Measurements from ENCODE around the gene ANKRD65.
"Not testable (repeated sequence)": the region's sequence is repeated elsewhere in the genome, so short reads cannot be mapped to it uniquely, and the experiment has no call there.

Gene ANKRD65

DNA sequence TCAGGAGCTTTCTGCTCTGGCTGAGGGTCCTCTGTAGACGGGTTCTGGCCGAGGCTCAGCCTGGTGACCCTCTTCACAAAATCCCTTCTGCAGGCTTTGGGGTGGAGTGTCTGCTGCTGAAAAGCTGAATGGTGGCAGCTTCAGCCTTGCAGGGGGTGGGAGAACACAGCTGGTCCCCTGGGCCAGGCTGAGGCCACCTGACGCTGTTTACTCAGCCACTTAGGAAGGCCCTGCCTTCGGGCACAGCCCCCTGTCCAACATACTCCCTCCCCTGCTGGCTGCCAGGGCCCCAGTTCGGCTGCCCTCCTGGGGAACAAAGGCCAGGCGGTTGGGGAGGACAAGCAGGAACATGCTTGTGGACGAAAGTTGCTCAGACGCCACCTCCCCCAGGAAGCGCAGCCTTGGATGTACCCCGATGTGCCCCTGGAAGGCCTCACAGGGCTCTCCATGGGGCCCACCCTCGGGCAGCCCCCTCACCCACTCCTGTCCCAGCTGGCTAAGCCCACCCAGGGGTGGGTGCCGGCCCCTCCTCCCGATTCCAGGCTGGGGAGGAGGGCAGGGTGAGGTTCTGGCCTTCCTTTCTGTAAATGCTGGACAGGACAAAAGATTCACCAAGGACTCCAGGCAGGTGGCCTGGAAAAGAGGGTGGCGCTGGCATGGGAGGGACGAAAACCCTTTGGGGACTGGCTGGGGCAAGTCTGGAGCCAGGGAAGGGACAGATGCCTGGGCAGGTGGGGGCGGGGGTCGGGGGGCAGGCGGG lies at the start of gene ANKRD65:
ANKRD65 (minus strand) TSS at position 130 of the 760 bp plus-strand sequence. CDS start 271 bp downstream, outside the sequence.
- peak; percentile 74 for DNase-seq (ENCODE audit: low spot score)

DNA sequence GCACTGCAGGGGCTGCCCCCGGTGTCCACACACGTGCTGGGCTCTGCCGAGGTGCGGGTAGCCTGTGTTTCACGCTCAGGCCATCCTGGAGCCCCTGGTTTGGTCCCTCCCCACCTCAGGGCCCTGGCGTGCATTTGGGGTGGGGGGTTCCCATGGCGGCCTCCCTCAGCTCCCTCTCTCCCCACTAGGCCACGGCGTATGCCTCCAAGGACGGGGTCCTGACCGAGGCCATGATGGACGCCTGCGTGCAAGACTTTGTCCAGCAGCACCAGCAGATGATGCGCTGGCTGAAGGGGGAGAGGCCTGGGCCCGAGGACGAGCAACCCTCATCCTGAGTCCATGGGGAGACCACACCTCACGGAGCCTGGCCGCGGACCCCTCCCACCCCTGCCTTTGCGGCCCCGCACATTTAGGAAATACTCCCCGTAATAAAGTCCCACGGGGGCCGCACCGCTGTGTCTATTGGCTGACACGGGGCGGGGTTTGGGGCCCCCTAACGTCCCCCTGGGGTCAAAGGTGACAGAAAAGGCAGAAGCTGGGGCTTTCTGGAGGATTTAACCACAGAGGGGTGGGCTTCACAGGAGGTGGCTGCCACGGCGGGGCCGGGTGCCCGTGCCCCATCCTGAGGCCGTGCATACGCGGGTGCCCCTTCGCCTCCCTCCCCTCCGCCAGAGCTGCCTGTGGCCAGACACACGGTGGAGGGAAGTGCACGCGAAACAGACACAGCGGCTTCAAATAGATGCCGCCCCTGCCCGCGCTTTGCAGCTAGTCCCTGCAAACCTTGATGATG lies 47.3 kb upstream of the ANKRD65 start:
- DNase-seq (ENCODE audit: low spot score) = not testable (repeated sequence)

DNA sequence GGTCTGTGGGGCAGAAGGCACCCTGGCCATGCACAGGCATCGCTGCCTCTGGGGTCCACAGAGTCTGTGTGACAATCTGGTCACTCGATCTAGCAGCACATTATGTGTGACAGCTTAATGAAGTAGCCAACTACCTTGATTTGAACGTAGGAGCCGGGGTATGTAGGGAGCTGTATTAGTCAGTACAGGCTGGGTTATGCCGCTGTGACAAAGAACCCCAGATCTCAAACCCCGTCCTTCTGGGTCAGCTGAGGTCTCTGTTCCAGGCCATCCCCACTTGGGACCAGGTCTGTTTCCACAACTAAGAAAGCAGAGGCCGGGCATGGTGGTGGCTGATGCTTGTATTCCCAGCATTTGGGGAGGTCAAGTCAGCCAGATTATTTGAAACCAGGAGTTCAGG lies 42.2 kb upstream of the ANKRD65 start:
- no peak for DNase-seq (ENCODE audit: low spot score)

DNA sequence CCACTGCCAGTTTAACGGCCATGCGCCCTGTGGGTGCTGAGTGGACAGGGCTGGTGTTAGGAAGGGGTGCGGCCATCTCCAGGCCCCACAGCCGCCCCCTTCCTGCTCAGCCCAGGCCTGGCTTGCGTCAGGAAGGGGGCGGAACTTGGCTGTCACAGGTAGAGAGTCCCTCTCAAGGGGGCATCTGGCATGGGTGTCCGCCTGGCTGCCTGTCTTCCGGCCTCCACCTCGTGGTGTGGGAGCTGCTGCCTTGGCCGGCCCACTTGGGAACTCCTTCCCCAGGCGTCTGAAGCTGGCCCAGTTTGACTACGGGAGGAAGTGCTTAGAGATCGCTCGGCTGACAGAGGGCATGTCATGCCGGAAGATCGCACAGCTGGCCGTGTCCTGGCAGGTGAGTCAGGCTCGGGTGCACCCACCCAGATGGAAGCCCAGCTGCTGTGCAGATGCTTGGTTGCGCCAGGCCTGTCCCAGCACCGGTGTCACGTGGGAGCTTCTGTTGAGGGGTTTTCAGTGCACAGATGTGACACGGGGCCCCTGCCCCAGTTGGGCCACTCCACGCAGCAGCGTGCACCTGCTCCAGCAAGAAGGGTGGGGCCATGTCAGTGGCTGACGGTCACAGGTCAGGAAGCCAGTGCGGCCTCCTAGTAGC lies 41.4 kb upstream of the ANKRD65 start:
- DNase-seq (ENCODE audit: low spot score) = no peak

DNA sequence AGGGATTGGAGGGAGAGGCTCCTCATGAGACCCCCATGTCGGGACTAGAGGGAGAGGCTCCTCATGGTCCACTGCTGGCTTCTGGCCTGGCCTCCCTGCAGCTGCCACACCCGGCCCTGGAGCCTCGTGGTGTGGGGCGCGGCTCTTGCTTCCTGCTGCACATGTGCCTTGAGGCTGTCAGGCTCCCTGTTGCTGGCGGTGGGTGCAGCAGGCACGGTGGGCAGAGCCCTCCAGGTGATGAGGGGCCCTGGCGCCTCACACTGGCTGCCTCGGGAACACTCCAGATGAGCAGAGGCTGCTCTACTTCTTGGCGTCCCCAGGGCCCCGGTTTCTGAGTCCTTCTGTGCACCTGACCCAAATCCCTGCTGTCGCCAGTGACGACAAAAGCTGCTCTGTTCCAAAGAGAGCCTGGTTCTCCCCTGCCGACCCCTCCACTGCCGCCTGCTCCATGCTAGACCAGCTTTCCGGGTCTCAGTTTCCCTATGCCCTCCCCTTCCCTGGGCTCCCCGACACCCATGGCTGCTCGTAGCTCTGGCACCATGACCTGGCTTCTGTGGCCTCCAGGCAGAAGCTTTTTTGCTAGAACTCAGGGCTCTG lies 40.7 kb upstream of the ANKRD65 start:
- DNase-seq (ENCODE audit: low spot score) = no peak

DNA sequence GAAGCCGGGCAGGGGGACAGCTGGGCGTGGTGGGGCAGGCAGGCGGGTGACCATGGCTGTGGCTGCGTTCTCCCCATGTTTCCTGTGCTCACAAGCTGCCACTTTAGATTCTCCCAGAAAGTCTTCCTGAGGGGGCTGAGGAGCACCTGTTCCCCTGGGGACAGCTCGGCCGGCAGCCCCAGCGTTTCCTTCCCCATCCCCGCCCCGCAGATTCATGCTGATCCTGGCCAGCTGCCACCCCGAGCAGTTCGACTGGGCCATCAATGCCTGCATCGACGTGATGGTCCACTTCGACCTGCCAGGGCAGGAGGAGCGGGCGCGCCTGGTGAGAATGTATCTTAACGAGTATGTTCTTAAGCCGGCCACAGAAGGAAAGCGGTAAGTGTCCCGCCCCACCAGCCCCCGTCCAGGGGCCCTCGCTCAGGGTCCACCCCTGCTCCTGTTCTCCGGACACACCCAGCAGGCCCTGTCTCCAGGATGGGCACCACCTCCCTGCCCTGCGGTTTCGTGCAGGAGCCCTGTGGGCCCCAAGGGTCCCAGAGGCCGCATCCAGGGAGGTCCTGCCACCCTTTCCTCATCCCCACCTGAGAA lies 39.6 kb upstream of the ANKRD65 start:
- DNase-seq (ENCODE audit: low spot score) = no peak

DNA sequence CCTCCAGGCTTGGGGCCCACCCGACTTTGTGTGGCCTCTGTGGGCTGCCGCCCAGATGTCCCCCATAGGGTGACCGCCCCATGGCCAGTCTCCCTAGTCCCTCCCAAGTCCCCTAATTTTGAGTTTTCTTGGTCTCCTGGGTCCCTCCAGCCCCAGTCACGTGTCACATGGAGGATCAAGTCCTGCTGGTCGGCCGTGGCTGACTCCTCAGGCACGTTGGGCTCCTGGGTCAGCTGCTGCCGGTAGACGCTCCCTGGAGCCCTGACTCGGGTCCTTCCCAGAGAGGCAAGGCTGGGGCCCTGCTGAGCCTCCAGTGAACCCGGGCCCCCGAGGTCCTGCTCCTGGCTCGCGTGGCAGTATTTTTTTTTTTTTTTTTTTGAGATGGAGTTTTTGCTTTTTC lies 38.6 kb upstream of the ANKRD65 start:
- not testable (repeated sequence) for DNase-seq (ENCODE audit: low spot score)

DNA sequence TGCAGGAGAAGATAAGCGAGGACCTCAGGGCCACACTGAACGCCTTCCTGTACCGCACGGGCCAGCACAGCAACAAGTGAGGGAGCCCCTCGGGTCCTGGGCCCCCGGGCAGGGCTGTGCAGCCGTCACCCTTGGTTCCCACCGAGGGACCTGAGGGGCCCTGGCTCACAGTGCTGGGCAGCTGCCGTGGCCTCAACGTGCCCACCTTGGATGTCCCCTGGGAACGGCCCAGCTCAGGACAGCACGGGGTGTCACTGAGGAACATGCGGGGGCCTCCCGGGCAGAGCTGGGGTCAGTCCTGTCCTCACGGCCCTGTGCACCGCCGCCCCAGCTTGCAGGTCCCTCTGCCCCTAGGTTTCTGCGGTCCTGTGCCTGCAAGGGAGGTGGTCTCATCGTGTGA lies 38.1 kb upstream of the ANKRD65 start:
- not testable (repeated sequence) for DNase-seq (ENCODE audit: low spot score)

DNA sequence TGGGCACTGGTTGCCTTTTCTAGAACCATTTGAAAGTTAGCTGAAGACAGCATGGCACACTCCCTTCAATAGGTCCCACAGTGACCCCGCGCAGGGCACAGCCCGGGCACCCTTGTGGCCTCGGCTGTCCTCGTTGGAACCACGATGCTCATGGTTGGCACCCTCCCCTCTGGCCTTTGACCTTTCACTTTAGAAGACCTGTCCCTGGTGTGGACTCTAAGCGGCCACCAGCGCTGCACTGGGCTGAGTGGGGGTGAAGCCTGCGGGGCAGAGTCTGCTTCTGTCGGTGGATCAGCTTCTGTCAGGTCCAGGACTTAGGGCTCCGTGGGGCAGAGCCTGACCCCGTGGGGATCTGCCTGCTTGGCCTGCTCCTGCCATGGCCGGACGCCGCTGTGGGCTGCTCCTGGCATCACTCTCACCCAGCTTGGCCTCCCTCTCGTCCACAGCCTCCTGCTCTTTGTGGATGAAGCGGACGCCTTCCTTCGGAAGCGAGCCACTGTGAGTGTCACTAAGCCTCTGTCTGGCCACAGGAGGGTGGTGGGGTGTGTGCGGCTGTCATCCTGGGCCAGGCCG lies 35.7 kb upstream of the ANKRD65 start:
- DNase-seq (ENCODE audit: low spot score) = not testable (repeated sequence)

DNA sequence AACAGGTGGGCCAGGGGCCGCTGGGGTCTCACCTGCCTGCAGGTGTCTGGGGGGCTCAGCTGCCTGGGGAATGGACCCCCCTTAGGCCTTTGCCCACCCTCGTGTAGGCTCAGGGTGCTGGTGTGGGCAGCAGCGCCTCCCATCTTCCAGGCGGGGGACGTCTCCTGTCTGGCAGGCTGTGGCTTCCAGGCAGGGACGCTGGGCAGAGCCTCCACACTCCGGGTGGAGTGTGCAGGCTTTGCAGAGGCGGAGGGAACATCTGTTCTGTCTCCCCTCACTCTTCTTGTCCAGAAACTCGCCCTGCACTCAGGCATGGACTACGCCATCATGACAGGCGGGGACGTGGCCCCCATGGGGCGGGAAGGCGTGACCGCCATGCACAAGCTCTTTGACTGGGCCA lies 34.9 kb upstream of the ANKRD65 start:
- DNase-seq (ENCODE audit: low spot score) = not testable (repeated sequence)

DNA sequence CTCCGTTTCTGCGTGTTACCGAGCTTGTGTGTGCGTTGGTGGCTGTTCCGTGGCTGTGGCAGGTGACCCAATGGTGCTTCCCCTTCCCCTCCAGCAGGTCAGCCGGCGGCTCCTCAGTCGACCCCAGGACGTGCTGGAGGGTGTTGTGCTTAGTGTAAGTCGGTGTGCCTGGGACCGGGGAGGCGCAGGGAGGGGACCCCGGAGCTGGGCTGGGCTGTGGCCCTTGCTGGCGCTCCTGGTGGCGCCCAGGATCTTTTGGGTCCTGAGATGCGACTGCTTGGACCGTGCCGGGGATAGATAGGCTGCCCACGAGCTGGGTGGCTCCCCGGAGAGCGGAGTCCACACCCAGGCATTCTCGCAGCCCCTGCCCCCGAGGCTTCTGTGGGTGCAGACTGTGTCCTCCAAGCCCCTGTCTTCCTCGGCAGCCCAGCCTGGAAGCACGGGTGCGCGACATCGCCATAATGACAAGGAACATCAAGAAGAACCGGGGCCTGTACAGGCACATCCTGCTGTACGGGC lies 34.3 kb upstream of the ANKRD65 start:
- no peak for DNase-seq (ENCODE audit: low spot score)

DNA sequence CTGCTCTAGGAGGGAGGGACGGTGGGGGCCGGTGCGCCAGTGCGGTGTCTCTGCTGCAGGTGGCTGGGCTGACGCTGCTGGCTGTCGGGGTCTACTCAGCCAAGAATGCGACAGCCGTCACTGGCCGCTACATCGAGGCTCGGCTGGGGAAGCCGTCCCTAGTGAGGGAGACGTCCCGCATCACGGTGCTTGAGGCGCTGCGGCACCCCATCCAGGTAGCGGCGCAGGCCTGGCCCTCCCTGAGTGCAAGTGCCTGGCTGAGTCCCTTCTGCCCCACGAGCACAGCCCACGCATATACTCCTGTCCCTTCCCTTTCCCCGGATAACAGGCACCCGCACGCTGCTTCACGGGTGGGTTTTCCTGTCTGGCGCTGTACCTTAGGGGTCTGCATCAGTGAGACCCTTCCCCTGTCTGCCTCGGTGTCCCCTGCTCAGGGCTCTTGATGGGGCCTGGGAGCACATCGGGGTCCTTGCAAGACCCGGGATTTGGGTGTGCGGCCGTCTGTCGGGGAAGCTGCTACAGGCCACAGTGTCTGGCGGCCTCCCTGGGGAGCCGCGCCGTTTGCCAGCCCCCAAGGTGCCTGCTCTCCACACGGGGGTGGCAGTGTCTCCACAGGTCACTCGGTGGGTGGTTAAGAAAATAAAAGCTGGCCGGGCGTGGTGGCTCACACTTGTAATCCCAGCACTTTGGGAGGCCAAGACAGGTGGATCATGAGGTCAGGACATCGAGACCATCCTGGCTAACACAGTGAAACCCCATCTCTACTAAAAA lies 33.4 kb upstream of the ANKRD65 start:
- DNase-seq (ENCODE audit: low spot score) = not testable (repeated sequence)

DNA sequence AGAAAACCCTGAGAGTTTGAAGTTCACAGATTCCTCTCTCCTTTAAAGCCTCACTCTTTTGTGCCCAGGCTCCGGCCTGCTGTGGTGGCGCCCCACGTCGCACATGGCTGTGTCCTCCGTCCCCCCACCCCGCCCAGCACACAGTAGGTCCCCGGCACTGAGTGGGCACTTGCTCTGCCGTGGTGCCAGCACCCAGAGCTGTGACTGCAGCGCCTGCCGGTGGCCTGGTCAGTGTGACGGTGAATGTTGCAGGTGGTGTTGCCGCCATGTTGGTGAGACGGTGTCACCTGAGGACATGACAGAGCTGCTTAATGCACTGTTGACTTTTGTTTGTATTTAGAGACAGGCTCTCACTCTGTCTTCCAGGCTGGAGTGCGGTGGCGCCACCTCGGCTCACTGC lies 31.8 kb upstream of the ANKRD65 start:
- DNase-seq (ENCODE audit: low spot score) = no peak

DNA sequence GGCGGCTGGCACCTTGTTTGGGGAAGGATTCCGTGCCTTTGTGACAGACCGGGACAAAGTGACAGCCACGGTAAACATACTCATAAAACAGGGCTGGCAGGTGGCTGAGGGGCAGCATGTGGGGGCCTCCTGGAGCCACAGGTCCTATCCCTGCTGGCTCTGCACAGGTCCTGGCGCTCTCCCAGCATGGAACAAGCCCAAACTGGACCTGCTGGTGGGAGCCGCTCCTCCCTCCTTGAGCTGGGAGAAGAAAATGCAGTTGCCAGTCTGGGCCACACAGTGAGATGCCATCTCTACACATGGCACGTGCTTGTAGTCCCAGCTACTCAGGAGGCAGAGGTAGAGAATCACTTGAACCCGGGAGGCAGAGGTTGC lies 31.3 kb upstream of the ANKRD65 start:
- not testable (repeated sequence) for DNase-seq (ENCODE audit: low spot score)

DNA sequence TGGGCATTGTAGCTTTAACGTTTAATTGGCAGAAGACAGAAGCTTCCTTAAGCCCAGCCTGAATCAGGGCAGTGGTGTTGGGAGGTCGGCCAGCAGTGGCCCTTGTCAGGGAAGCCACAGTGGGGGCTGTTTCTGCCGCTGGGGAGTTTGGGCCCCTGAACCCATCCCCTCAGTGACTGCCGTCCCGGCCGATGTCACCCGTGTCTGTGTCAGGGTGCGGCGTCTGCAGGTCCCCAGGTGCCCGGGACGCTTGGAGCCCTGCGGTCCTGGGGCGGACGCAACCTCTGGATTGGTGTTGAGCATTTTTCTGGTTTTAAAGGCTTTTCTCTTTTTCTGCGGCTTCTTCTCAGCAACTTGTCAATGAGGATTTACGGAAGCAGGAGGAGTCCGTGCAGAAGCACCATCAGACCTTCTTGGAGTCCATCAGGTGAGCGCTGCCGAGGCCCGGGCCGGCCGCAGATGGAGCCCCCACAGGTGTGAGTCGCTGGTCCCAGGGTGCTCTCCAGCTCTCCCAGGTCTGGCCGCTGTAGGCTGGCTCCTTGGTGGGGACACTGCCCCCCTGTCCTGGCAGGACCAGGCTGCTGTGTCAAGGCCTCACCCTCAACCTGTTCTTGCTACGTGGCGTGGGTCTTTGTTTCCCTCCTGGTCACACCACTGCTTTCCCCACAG lies 30.8 kb upstream of the ANKRD65 start:
- no peak for DNase-seq (ENCODE audit: low spot score)

DNA sequence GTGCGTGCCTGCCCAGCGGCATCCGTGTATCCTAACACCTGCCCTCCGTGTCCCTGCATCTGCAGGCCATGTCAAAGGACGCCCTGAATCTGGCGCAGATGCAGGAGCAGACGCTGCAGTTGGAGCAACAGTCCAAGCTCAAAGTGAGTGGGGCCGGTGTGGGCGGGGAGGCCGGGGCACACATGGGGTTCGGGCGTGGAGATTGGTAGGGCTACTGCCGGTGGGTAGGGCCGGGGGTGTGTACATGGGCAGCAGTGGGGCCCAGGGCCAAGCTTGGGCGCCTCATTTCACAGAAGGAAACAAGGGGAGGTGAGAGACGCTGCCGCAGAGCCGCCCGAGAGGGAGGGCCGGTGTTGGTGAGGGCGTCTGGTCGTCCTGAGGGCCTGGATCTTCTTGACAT lies 29.5 kb upstream of the ANKRD65 start:
- not testable (repeated sequence) for DNase-seq (ENCODE audit: low spot score)

DNA sequence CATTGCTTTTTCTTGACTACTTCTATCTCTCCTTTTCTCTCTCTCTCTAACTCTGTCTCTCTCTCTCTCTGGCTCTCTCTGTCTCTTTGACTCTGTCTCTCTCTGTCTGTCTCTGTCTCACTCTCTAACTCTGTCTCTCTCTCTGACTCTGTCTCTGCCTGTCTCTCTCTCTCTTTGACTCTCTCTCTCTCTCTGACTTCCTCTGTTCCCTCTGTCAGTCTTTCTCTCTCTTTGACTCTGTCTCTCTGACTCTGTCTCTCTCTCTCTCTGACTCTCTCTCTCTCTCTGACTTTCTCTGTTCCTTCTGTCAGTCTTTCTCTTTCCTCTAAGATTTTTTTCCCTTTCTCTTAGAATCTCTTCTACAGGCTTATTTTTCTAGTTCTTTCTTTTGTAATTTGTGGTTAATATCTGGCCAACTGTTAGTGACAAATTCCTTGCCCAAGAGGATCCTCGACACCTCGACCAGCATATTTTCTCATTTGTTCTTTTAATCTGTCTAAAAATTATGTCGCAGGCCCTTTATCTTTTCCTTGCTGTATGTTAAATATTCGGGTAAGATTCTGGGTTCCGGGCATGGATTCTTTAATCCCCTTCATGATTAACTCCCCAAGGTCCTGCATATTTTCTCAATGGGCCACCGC lies 28.1 kb upstream of the ANKRD65 start, which contains the start of gene ATAD3C:
ATAD3C (plus strand) TSS at position 591 of the 641 bp plus-strand sequence. CDS start 995 bp downstream, outside the sequence.
- no peak for DNase-seq (ENCODE audit: low spot score)

DNA sequence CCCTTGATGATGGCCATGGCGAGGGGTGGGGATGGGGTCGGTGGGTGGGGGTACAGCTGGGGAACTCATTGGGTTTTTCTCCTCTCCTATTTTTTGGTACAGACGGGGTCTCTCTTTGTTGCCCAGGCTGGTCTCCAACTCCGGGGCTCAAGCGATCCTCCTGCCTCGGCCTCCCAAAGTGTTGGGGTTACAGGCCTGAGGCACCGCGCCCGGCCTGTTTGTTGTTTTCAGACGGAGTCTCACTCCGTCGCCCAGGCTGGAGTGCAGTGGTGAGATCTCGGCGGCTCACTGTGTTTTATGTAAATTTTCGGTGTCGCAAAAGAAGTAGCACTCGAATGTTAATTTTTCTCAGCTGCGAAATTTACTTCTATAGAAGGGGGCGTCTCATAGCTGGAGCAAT lies 25.6 kb upstream of the ANKRD65 start:
- DNase-seq (ENCODE audit: low spot score) = not testable (repeated sequence)

DNA sequence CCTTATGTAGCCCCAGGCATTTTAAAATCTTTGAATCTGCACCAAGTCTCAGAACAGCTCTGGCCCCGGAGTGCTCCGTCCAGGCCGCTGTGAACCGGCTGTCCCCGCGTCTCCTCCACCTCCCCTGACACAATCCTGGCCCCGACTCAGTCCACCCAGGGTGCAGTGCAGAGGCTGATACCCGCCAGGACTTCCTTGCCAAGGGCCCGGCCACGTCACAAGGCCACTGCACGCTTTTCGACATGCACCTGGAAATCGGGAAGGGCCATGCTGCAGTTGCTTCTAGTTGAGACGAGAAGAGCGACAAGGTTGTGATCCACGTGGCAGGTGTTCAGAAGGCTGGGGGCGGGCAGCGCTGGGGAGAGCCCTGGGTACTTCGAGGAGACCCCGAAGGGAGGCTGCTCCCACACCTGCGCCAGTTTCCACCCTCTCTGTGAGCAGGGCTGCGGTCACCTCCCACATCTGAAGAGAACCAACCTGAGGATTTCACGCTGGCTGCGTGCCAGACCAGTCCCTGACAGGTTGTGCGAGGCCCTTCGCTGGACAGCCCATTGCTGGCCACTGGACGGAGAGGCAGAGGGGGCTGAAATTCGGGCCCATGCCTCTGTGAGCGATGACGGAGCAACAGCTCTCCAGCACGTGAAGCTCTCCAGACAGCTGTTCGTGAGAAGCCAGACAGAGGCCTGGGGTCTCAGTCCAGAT lies 21.1 kb upstream of the ANKRD65 start:
- DNase-seq (ENCODE audit: low spot score) = no peak

Measured in globus pallidus (tissue), 1 donor.